Endothelial cell (in vitro differentiated cells): ENCODE results near the gene GPR78. TPM values are rescaled to one million over a fixed set of nuclear protein-coding genes. Genes with fewer than 3 reads are reported as not detected.

Experiments used
- DNase-seq: peaks from one replicate; pipeline ENCODE4 v3.0.0; 2021; ENCODE audit warnings: low spot score
- H3K27ac Mint-ChIP-seq: one replicate; pipeline ENCODE4 v1.8.0; 2021; ENCODE audit warnings: mixed read lengths, inconsistent platforms; ENCODE audit not compliant: unreplicated experiment
- H3K27me3 Mint-ChIP-seq: one replicate; pipeline ENCODE4 v1.8.0; 2021; ENCODE audit warnings: mild to moderate bottlenecking, moderate library complexity, mixed read lengths, inconsistent platforms; ENCODE audit not compliant: unreplicated experiment
- H3K36me3 Mint-ChIP-seq: one replicate; pipeline ENCODE4 v1.8.0; 2021; ENCODE audit warnings: mild to moderate bottlenecking, low read depth, mixed read lengths, inconsistent platforms; ENCODE audit not compliant: unreplicated experiment
- H3K4me1 Mint-ChIP-seq: one replicate; pipeline ENCODE4 v1.8.0; 2021; ENCODE audit warnings: mild to moderate bottlenecking, mixed read lengths, inconsistent platforms; ENCODE audit not compliant: unreplicated experiment
- H3K4me3 Mint-ChIP-seq: one replicate; pipeline ENCODE4 v1.8.0; 2021; ENCODE audit warnings: mild to moderate bottlenecking, mixed read lengths, inconsistent platforms; ENCODE audit not compliant: unreplicated experiment
- H3K9me3 Mint-ChIP-seq: one replicate; pipeline ENCODE4 v1.8.0; 2021; ENCODE audit warnings: mixed read lengths, inconsistent platforms; ENCODE audit not compliant: unreplicated experiment
- CTCF ChIP-seq: fragments of 200-600 bp; sonication (generic); IDR thresholded peaks from one replicate; pipeline ENCODE4 v1.5.0; 2021; ENCODE audit warnings: antibody characterized with exemption; ENCODE audit not compliant: unreplicated experiment
- total RNA-seq: library from RNA; stranded (reverse); fragmentation: NEBNext Ultra II Directional; extraction: Animal tissue kit (Norgen Biotek cat#: 25700); gene quantifications from one replicate; pipeline ENCODE4 v1.2.1, GENCODE V29; 2021; ENCODE audit not compliant: unreplicated experiment

Gene GPR78
- total RNA-seq, 1 donor from 2014 or later, result not detected

GRCh38 chr4:8579526-8580320 is 469 bp upstream of the GPR78 start:
- peaks cover 15% of the 10 kb centered on the region for H3K27me3 Mint-ChIP-seq
- no peak overlapping the region for H3K4me3 Mint-ChIP-seq
- DNase-seq, result no peak
- H3K9me3 Mint-ChIP-seq, result no peaks in the 10 kb centered on the region
- no peak overlapping the region for H3K27ac Mint-ChIP-seq
- no peak for TF ChIP-seq CTCF
- peaks cover 2% of the 10 kb centered on the region for H3K4me1 Mint-ChIP-seq
- H3K36me3 Mint-ChIP-seq, result no peaks in the 10 kb centered on the region

DNA sequence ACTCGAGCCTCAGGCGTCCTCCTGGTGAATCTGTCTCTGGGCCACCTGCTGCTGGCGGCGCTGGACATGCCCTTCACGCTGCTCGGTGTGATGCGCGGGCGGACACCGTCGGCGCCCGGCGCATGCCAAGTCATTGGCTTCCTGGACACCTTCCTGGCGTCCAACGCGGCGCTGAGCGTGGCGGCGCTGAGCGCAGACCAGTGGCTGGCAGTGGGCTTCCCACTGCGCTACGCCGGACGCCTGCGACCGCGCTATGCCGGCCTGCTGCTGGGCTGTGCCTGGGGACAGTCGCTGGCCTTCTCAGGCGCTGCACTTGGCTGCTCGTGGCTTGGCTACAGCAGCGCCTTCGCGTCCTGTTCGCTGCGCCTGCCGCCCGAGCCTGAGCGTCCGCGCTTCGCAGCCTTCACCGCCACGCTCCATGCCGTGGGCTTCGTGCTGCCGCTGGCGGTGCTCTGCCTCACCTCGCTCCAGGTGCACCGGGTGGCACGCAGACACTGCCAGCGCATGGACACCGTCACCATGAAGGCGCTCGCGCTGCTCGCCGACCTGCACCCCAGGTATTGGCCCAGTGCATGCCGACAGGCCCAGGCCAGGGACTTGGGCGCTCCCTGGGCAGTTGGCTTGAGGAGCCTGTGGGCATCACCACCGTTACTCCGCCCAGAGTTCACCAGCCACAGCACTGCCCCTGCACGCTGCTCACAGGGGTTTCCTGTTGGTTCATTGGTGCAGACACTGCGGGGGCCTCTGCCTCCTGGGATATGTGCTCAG is 1.1 kb downstream of the GPR78 start:
- DNase-seq, result no peak
- peaks cover 2% of the 10 kb centered on the region for H3K4me1 Mint-ChIP-seq
- H3K4me3 Mint-ChIP-seq, result no peak overlapping the region
- TF ChIP-seq CTCF, result no peak
- H3K27me3 Mint-ChIP-seq, result peaks cover 17% of the 10 kb centered on the region
- no peaks in the 10 kb centered on the region for H3K9me3 Mint-ChIP-seq
- H3K36me3 Mint-ChIP-seq, result no peaks in the 10 kb centered on the region
- H3K27ac Mint-ChIP-seq, result no peak overlapping the region

DNA sequence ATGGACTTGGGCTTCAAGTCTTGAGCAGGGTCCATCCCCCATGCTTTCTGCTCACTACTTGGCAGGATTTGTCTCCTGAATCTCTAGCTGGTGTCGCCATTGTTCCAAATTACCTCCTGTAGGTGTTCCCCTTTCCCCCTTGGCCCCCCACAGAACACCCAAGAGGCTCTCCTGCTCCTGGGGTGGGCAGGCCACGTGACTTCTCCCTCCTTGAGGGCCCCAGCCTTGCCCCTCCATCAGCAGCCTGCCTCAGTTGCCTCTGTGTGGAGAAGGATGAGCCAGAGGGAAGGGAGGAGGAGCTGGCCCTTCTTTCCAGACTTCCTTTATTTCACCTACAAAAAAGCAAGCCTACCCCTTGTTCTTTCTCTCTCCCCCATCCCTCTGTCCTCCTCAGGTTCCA is 1.8 kb downstream of the GPR78 start:
- H3K9me3 Mint-ChIP-seq, result no peaks in the 10 kb centered on the region
- no peak for DNase-seq
- no peak overlapping the region for H3K27ac Mint-ChIP-seq
- H3K36me3 Mint-ChIP-seq, result no peaks in the 10 kb centered on the region
- peaks cover 17% of the 10 kb centered on the region for H3K27me3 Mint-ChIP-seq
- no peak for TF ChIP-seq CTCF
- peaks cover 2% of the 10 kb centered on the region for H3K4me1 Mint-ChIP-seq
- no peak overlapping the region for H3K4me3 Mint-ChIP-seq

DNA sequence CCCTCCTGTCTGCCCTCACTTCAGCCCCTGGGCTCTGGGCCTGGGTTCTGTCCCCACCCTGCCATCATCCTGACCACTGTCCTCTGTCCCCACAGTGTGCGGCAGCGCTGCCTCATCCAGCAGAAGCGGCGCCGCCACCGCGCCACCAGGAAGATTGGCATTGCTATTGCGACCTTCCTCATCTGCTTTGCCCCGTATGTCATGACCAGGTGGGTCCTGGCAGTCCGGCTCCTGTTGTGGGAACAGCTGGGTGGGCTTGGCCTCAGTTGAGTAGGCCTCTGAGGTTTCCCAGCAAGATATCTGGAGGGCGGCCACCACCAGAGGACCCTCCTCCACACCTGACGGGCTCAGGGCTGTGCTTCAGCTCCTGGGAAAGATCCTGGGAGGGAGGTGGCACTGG is 2.2 kb downstream of the GPR78 start:
- H3K4me3 Mint-ChIP-seq, result no peak overlapping the region
- no peaks in the 10 kb centered on the region for H3K36me3 Mint-ChIP-seq
- H3K27me3 Mint-ChIP-seq, result peaks cover 17% of the 10 kb centered on the region
- H3K4me1 Mint-ChIP-seq, result peaks cover 2% of the 10 kb centered on the region
- no peak for TF ChIP-seq CTCF
- DNase-seq, result no peak
- H3K9me3 Mint-ChIP-seq, result no peaks in the 10 kb centered on the region
- H3K27ac Mint-ChIP-seq, result no peak overlapping the region
